DND-41 (cell line): Measurements from ENCODE around the gene STRN3.

Experiments used
- ATAC-seq: fragments of 200-7000 bp; cut with Tn5 transposase; 3 replicates; pipeline ENCODE4 v1.9.1; 2021; ENCODE audit warnings: low read depth; ENCODE audit not compliant: insufficient read depth
- DNase-seq: peaks from one replicate; pipeline ENCODE4 v3.0.0-alpha.2; 2020
- H2AFZ ChIP-seq: 2 replicates; pipeline ENCODE4 v1.6.0; 2012; ENCODE audit warnings: low read depth, low read length
- H3K27ac ChIP-seq: 2 replicates; pipeline ENCODE4 v1.5.1; 2012; ENCODE audit warnings: low read length, inconsistent platforms
- H3K27me3 ChIP-seq: fragments of 200-600 bp; sonication (generic); 2 replicates; pipeline ENCODE4 v1.6.0; 2012; ENCODE audit warnings: low read length, mild to moderate bottlenecking, inconsistent platforms; ENCODE audit not compliant: insufficient read depth, poor library complexity
- H3K36me3 ChIP-seq: 2 replicates; pipeline ENCODE4 v1.5.1; 2012; ENCODE audit warnings: low read length, inconsistent platforms; ENCODE audit not compliant: insufficient read depth
- H3K4me1 ChIP-seq: 2 replicates; pipeline ENCODE4 v1.5.1; 2012; ENCODE audit warnings: mild to moderate bottlenecking, low read length; ENCODE audit not compliant: insufficient read depth
- H3K4me2 ChIP-seq: 2 replicates; pipeline ENCODE4 v1.6.0; 2012; ENCODE audit warnings: mild to moderate bottlenecking, moderate library complexity, low read length, inconsistent platforms; ENCODE audit not compliant: insufficient read depth
- H3K4me3 ChIP-seq, 2 experiments: fragments of 200-600 bp in 1 of 2; shearing (Covaris generic) in 1 of 2; 2 replicates each; pipeline ENCODE4 v1.5.1; 2012 to 2016; ENCODE audit warnings: inconsistent platforms in 2 of 2, low read length in 2 of 2, mild to moderate bottlenecking in 2 of 2, low read depth in 1 of 2, moderate library complexity in 1 of 2
- H3K79me2 ChIP-seq: 2 replicates; pipeline ENCODE4 v1.6.0; 2012; ENCODE audit warnings: low read length, inconsistent platforms; ENCODE audit not compliant: insufficient read depth
- H3K9ac ChIP-seq: 2 replicates; pipeline ENCODE4 v1.6.0; 2012; ENCODE audit warnings: low read depth, mild to moderate bottlenecking, inconsistent platforms, low read length, moderate library complexity
- H3K9me3 ChIP-seq: 2 replicates; pipeline ENCODE4 v1.5.1; 2012; ENCODE audit warnings: low read length, moderate library complexity, mild to moderate bottlenecking, inconsistent platforms; ENCODE audit not compliant: insufficient read depth, severe bottlenecking
- H4K20me1 ChIP-seq: 2 replicates; pipeline ENCODE4 v1.6.0; 2012; ENCODE audit warnings: low read length; ENCODE audit not compliant: insufficient read depth
- EZH2 ChIP-seq: IDR thresholded peaks from 3 replicates; pipeline ENCODE4 v1.6.1; 2012; ENCODE audit warnings: borderline replicate concordance, low read depth, mild to moderate bottlenecking, moderate library complexity, low read length, inconsistent platforms; ENCODE audit not compliant: severe bottlenecking
- TF ChIP-seq, protein P1 (sequence below): IDR thresholded peaks from 2 replicates; pipeline ENCODE4 v1.5.1; 2012; ENCODE audit warnings: borderline replicate concordance, low read length, moderate library complexity, mild to moderate bottlenecking; ENCODE audit not compliant: poor library complexity, severe bottlenecking; ENCODE audit errors: extremely low read depth

Gene STRN3

DNA sequence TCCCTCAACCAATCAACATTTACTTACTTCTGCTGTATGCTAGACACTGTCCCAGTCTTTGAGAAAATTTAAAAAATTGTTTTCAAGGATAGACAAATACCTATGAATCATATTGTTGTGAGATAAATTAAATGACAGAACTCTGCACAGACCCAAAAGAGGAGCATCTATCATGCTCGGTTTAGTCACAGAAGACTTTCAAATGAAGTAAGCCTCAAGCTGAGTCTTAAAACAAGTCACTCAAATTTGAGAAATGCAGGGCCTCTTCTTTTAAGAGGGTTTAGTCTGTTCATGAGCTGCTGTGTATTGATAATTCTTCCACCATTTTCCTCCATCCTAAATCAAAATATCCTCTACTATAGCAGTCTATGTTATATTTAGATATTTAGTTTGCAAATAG is 176.2 kb downstream of the STRN3 start:
- Histone ChIP-seq H3K4me3 (no peak overlapping the region), H3K4me1 (no peaks in the 10 kb centered on the region), H3K9me3 (no peaks in the 10 kb centered on the region), H3K27me3 (no peaks in the 10 kb centered on the region), H3K4me2 (no peak overlapping the region), H2AFZ (no peak overlapping the region), H4K20me1 (no peaks in the 10 kb centered on the region), H3K79me2 (no peaks in the 10 kb centered on the region), H3K27ac (no peak overlapping the region), H3K36me3 (no peaks in the 10 kb centered on the region), H3K9ac (no peak overlapping the region)
- ATAC-seq: no peak
- TF ChIP-seq EZH2: no peak
- TF ChIP-seq, protein P1, sequence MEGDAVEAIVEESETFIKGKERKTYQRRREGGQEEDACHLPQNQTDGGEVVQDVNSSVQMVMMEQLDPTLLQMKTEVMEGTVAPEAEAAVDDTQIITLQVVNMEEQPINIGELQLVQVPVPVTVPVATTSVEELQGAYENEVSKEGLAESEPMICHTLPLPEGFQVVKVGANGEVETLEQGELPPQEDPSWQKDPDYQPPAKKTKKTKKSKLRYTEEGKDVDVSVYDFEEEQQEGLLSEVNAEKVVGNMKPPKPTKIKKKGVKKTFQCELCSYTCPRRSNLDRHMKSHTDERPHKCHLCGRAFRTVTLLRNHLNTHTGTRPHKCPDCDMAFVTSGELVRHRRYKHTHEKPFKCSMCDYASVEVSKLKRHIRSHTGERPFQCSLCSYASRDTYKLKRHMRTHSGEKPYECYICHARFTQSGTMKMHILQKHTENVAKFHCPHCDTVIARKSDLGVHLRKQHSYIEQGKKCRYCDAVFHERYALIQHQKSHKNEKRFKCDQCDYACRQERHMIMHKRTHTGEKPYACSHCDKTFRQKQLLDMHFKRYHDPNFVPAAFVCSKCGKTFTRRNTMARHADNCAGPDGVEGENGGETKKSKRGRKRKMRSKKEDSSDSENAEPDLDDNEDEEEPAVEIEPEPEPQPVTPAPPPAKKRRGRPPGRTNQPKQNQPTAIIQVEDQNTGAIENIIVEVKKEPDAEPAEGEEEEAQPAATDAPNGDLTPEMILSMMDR: no peak
- no peak for DNase-seq

- Histone ChIP-seq H4K20me1 (no peaks in the 10 kb centered on the region), H3K79me2 (no peaks in the 10 kb centered on the region), H3K9ac (no peak overlapping the region), H3K4me3 (no peak overlapping the region), H3K27ac (no peak overlapping the region), H3K36me3 (no peaks in the 10 kb centered on the region), H3K4me2 (no peak overlapping the region), H3K27me3 (no peaks in the 10 kb centered on the region), H2AFZ (no peak overlapping the region), H3K9me3 (no peaks in the 10 kb centered on the region), H3K4me1 (no peaks in the 10 kb centered on the region)
- no peak for TF ChIP-seq EZH2
- TF ChIP-seq, protein P1: no peak
- DNase-seq (no peak), ATAC-seq (no peak)
Observed at GRCh38 chr14:30849354-30849753, 176.8 kb downstream of the STRN3 start.

GRCh38 chr14:30848449-30849240 is 177.5 kb downstream of the STRN3 start:
- TF ChIP-seq EZH2: no peak
- TF ChIP-seq, protein P1: no peak
- no peaks in the 10 kb centered on the region for H3K9me3 ChIP-seq
- no peak for ATAC-seq
- no peak overlapping the region for H3K27ac ChIP-seq
- H3K9ac ChIP-seq: no peak overlapping the region
- H3K27me3 ChIP-seq: no peaks in the 10 kb centered on the region
- no peaks in the 10 kb centered on the region for H3K79me2 ChIP-seq
- H3K36me3 ChIP-seq: no peaks in the 10 kb centered on the region
- H3K4me1 ChIP-seq: no peaks in the 10 kb centered on the region
- H4K20me1 ChIP-seq: no peaks in the 10 kb centered on the region
- no peak for DNase-seq
- H3K4me2 ChIP-seq: no peak overlapping the region
- no peak overlapping the region for H3K4me3 ChIP-seq
- H2AFZ ChIP-seq: no peak overlapping the region
